ENCODE measurements around the gene PANX3. TPM values are rescaled to one million over a fixed set of nuclear protein-coding genes. Genes with fewer than 3 reads are reported as not detected.

Gene PANX3
- total RNA-seq, 2 experiments from 2014 or later = not detected

DNA sequence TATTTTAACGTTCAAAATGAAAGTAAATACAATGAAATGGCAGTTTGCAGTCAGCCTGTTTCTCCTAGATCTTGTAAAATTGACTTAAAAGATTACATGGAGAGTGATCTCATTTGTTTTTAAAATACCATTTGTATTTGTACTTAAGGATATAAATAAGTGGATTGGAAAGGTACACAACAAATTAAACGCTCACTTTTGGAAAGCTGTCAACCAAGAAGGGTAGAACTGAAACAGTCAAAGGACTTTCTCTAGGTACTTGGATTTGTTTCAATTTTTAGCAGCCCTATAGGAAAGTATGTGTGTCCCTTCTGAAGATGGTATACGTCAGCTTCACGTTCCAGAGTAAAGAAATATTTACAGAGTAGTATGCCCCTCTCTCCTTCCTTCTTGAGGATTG, 18.7 kb downstream of the PANX3 start:
- ChIA-PET CTCF (interaction anchor here (1.0 to 2.5 kb wide), 4 partner anchors 10 to 207 kb away, joined by 3 to 11 read pairs (median 8); no protein-coding TSS in a partner anchor), POLR2A (no interaction called here)
- H3K27ac Mint-ChIP-seq = no peak overlapping the region
- intact Hi-C loops (cut with micrococcal nuclease) = no loop called here
- no peaks in the 10 kb centered on the region for H3K27me3 Mint-ChIP-seq
- H3K36me3 Mint-ChIP-seq (ENCODE audit: low read depth) = peaks cover 34% of the 10 kb centered on the region
- no peak for TF ChIP-seq CTCF (IDR thresholded peaks at IDR 0.05)
- H3K4me1 Mint-ChIP-seq (ENCODE audit: low read depth) = peaks cover 19% of the 10 kb centered on the region
- ATAC-seq (no peak), DNase-seq (no peak)
- no peaks in the 10 kb centered on the region for H3K9me3 Mint-ChIP-seq
- no peak overlapping the region for H3K4me3 Mint-ChIP-seq

- ChIA-PET POLR2A (no interaction called here), CTCF (interaction anchor here (0.9 to 1.9 kb wide), 4 partner anchors 10 to 130 kb away, joined by 3 to 7 read pairs (median 4); partner anchors contain the start of gene TBRG1)
- no peak for ATAC-seq
- Mint-ChIP-seq H3K9me3 (no peaks in the 10 kb centered on the region), H3K27ac (no peak overlapping the region), H3K4me1 (ENCODE audit: low read depth) (peaks cover 2% of the 10 kb centered on the region), H3K36me3 (ENCODE audit: low read depth) (peaks cover 20% of the 10 kb centered on the region), H3K27me3 (no peaks in the 10 kb centered on the region), H3K4me3 (no peak overlapping the region)
- no peak for DNase-seq
- intact Hi-C loops (cut with micrococcal nuclease) = no loop called here
- no peak for TF ChIP-seq CTCF (IDR thresholded peaks at IDR 0.05)
These were observed 22.1 kb downstream of the PANX3 start for GRCh38 chr11:124633355-124633754.

- H3K9me3 Mint-ChIP-seq = no peaks in the 10 kb centered on the region
- CTCF ChIA-PET = interaction anchor here (1.0 to 1.6 kb wide), 2 partner anchors 13 to 202 kb away, joined by 3 to 4 read pairs; partner anchors contain the start of gene TBRG1
- no peak overlapping the region for H3K27ac Mint-ChIP-seq
- ATAC-seq (no peak), DNase-seq (no peak)
- intact Hi-C loops (cut with micrococcal nuclease) = no loop called here
- POLR2A ChIA-PET = no interaction called here
- H3K4me1 Mint-ChIP-seq (ENCODE audit: low read depth) = no peaks in the 10 kb centered on the region
- TF ChIP-seq CTCF (IDR thresholded peaks at IDR 0.05) = no peak
- H3K4me3 Mint-ChIP-seq = no peak overlapping the region
- no peaks in the 10 kb centered on the region for H3K27me3 Mint-ChIP-seq
- H3K36me3 Mint-ChIP-seq (ENCODE audit: low read depth) = peaks cover 13% of the 10 kb centered on the region
These were observed 24.7 kb downstream of the PANX3 start for GRCh38 chr11:124635932-124636331.

GRCh38 chr11:124638500-124638899, 27.3 kb downstream of the PANX3 start:
- DNase-seq (no peak), ATAC-seq (no peak)
- intact Hi-C loops (cut with micrococcal nuclease) = no loop called here
- no peak for TF ChIP-seq CTCF (IDR thresholded peaks at IDR 0.05)
- Mint-ChIP-seq H3K27ac (no peak overlapping the region), H3K27me3 (no peaks in the 10 kb centered on the region), H3K4me3 (no peak overlapping the region), H3K9me3 (no peaks in the 10 kb centered on the region), H3K36me3 (ENCODE audit: low read depth) (peaks cover 7% of the 10 kb centered on the region), H3K4me1 (ENCODE audit: low read depth) (no peaks in the 10 kb centered on the region)
- POLR2A ChIA-PET = interaction anchor here (1.0 kb wide), 2 partner anchors 16 to 30 kb away, joined by 3 to 4 read pairs; partner anchors contain the start of gene TBRG1
- CTCF ChIA-PET = interaction anchor here (0.9 to 2.0 kb wide), 2 partner anchors 125 to 198 kb away, joined by 4 to 8 read pairs; no protein-coding TSS in a partner anchor

- no peak for TF ChIP-seq CTCF (IDR thresholded peaks at IDR 0.05)
- Mint-ChIP-seq H3K9me3 (no peaks in the 10 kb centered on the region), H3K4me1 (ENCODE audit: low read depth) (no peaks in the 10 kb centered on the region), H3K27ac (no peak overlapping the region), H3K4me3 (no peak overlapping the region), H3K27me3 (no peaks in the 10 kb centered on the region), H3K36me3 (ENCODE audit: low read depth) (peaks cover 7% of the 10 kb centered on the region)
- intact Hi-C loops (cut with micrococcal nuclease) = no loop called here
- DNase-seq (no peak), ATAC-seq (no peak)
- ChIA-PET CTCF (interaction anchor here (1.7 to 2.0 kb wide), 2 partner anchors 9 to 124 kb away, joined by 8 to 9 read pairs; no protein-coding TSS in a partner anchor), POLR2A (interaction anchor here (0.6 to 1.0 kb wide), 2 partner anchors 30 to 473 kb away, joined by 3 to 4 read pairs; no protein-coding TSS in a partner anchor)
These were observed 28.0 kb downstream of the PANX3 start for GRCh38 chr11:124639186-124639585.
